ENCODE results near the gene TMEM179B.

TMEM179B gene

GRCh38 chr11:62753736-62754603, 33.2 kb upstream of the TMEM179B start, which contains the start of gene ZBTB3:
Gene ZBTB3, minus strand, starts transcription at chr11:62754160. Its CDS starts 496 bp downstream, at chr11:62753664.
- TF ChIP-seq TAF1 (IDR thresholded peaks at IDR 0.05; ENCODE audit: borderline replicate concordance, insufficient read depth, low read length): peak; percentile 72; the same call in 1 of the 2 replicates
- TF ChIP-seq SIN3A (IDR thresholded peaks at IDR 0.05; ENCODE audit: borderline replicate concordance, insufficient read depth, low read length): no peak
- TF ChIP-seq FOXP2 (optimal IDR thresholded peaks at IDR 0.05; ENCODE audit: borderline replicate concordance, extremely low read depth, extremely low read length, insufficient read depth): peak; percentile 54
- TF ChIP-seq POLR2AphosphoS5 (IDR thresholded peaks at IDR 0.05; ENCODE audit: low read depth, low read length): peak; percentile 94

- no peak for TF ChIP-seq FOXP2 (optimal IDR thresholded peaks at IDR 0.05; ENCODE audit: borderline replicate concordance, extremely low read depth, extremely low read length, insufficient read depth)
- TF ChIP-seq, protein P1, sequence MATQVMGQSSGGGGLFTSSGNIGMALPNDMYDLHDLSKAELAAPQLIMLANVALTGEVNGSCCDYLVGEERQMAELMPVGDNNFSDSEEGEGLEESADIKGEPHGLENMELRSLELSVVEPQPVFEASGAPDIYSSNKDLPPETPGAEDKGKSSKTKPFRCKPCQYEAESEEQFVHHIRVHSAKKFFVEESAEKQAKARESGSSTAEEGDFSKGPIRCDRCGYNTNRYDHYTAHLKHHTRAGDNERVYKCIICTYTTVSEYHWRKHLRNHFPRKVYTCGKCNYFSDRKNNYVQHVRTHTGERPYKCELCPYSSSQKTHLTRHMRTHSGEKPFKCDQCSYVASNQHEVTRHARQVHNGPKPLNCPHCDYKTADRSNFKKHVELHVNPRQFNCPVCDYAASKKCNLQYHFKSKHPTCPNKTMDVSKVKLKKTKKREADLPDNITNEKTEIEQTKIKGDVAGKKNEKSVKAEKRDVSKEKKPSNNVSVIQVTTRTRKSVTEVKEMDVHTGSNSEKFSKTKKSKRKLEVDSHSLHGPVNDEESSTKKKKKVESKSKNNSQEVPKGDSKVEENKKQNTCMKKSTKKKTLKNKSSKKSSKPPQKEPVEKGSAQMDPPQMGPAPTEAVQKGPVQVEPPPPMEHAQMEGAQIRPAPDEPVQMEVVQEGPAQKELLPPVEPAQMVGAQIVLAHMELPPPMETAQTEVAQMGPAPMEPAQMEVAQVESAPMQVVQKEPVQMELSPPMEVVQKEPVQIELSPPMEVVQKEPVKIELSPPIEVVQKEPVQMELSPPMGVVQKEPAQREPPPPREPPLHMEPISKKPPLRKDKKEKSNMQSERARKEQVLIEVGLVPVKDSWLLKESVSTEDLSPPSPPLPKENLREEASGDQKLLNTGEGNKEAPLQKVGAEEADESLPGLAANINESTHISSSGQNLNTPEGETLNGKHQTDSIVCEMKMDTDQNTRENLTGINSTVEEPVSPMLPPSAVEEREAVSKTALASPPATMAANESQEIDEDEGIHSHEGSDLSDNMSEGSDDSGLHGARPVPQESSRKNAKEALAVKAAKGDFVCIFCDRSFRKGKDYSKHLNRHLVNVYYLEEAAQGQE (IDR thresholded peaks at IDR 0.05; ENCODE audit: insufficient read depth in 1 of 2, low read depth in 2 of 2, low read length in 2 of 2): no peak
- TF ChIP-seq SIN3A (IDR thresholded peaks at IDR 0.05; ENCODE audit: borderline replicate concordance, insufficient read depth, low read length): no peak
- TF ChIP-seq POLR2AphosphoS5 (IDR thresholded peaks at IDR 0.05; ENCODE audit: low read depth, low read length): no peak
Observed at GRCh38 chr11:62755086-62755615, 32.1 kb upstream of the TMEM179B start.

DNA sequence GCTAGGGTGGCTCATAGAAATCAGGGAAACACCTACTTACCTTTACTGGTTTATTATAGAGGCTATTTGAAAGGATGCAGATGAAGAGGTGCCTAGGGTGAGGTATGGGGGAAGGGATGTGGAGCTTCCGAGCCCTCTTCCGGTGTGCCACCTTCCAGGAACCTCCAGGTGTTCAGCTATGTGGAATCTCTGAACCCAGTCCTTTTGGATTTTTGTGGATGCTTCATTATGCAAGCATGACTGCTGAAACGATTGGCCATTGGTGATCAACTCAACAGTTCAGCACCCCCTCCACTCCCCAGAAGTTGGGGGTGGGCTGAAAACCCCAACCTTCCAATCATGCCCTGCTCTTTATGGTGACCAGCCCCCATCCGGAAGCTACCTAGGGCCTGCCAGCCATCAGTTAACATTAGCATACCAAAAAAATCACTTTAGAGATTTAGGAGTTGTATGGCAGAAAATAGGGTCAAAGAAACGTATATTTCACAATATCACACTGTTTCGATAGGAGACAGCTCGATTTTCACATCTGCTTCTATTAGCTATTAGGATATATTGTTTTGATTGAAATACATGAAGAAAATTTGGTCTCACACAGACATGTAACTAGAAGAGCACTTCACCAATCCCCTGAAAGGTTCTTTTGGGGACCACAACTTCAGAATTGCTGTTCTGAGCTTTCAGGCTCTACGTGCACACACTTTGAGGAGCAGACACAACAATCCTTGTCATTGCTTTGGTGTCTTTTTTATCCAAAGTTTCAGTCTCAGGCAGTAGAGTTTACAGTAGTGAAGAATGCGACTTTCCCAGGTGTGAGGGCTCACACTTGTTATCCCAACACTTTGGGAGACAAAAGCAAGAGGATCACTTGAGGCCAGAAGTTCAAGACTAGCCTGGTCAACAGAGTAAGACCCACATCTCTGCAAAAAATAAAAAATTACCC, 29.1 kb upstream of the TMEM179B start:
- TF ChIP-seq POLR2AphosphoS5 (IDR thresholded peaks at IDR 0.05; ENCODE audit: low read depth, low read length): no peak

DNA sequence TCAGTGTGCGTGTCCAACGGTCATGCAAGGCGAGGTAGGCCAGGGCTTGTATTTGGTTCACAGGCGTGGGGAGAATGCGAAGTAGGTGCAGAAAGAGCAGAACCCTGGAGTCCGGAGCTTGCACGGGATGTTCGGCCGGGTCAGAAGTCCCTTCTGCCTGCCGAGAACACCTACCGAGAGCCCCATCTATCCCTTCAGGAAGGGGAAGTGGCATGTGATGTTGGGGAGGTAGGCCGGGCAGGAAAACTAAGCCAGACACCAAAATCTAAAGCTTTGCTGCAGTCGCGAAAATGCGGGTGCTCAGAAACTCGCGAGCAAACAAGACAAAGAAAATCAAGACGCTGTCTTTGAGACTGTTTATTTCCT, 16.4 kb upstream of the TMEM179B start:
- TF ChIP-seq, protein P1 (IDR thresholded peaks at IDR 0.05; ENCODE audit: insufficient read depth in 1 of 2, low read depth in 2 of 2, low read length in 2 of 2): no peak
- TF ChIP-seq FOXP2 (optimal IDR thresholded peaks at IDR 0.05; ENCODE audit: borderline replicate concordance, extremely low read depth, extremely low read length, insufficient read depth) (no peak), SIN3A (IDR thresholded peaks at IDR 0.05; ENCODE audit: borderline replicate concordance, insufficient read depth, low read length) (no peak), POLR2AphosphoS5 (IDR thresholded peaks at IDR 0.05; ENCODE audit: low read depth, low read length) (no peak), TAF1 (IDR thresholded peaks at IDR 0.05; ENCODE audit: borderline replicate concordance, insufficient read depth, low read length) (no peak)

- TF ChIP-seq POLR2AphosphoS5 (IDR thresholded peaks at IDR 0.05; ENCODE audit: low read depth, low read length) (peak; percentile 89), FOXP2 (optimal IDR thresholded peaks at IDR 0.05; ENCODE audit: borderline replicate concordance, extremely low read depth, extremely low read length, insufficient read depth) (peak; percentile 66), SIN3A (IDR thresholded peaks at IDR 0.05; ENCODE audit: borderline replicate concordance, insufficient read depth, low read length) (0 out of 2 replicates have a peak, but pooled peaks have one; percentile 76), TAF1 (IDR thresholded peaks at IDR 0.05; ENCODE audit: borderline replicate concordance, insufficient read depth, low read length) (peak; percentile 56; the same call in 1 of the 2 replicates)
- TF ChIP-seq, protein P1 (IDR thresholded peaks at IDR 0.05; ENCODE audit: insufficient read depth in 1 of 2, low read depth in 2 of 2, low read length in 2 of 2): no peak
Observed at GRCh38 chr11:62771144-62772021, 15.8 kb upstream of the TMEM179B start, which contains the start of gene TAF6L. Gene TAF6L, plus strand, starts transcription at chr11:62771396. Its CDS starts 4,388 bp downstream, at chr11:62775784.
